Measurements from ENCODE around the gene CTU1. TPM values are rescaled to one million over a fixed set of nuclear protein-coding genes. Genes with fewer than 3 reads are reported as not detected.

CTU1 gene
- total RNA-seq, 6 experiments from 2014 or later = 5.0 to 8.9 (median 5.9) TPM

GRCh38 chr19:51114087-51114729 is 6.0 kb upstream of the CTU1 start:
- Mint-ChIP-seq H3K27ac (no peak overlapping the region), H3K9me3 (no peaks in the 10 kb centered on the region), H3K27me3 (ENCODE audit: insufficient read depth) (peaks cover 28% of the 10 kb centered on the region), H3K4me3 (no peak overlapping the region), H3K36me3 (ENCODE audit: low read depth) (no peaks in the 10 kb centered on the region), H3K4me1 (ENCODE audit: low read depth) (peaks cover 4% of the 10 kb centered on the region; the same call in 1 of the 2 replicates)
- no peak for TF ChIP-seq CTCF (IDR thresholded peaks at IDR 0.05)
- DNase-seq = no peak

GRCh38 chr19:51111606-51112005 is 3.4 kb upstream of the CTU1 start:
- TF ChIP-seq CTCF (IDR thresholded peaks at IDR 0.05) = peak; percentile 57
- DNase-seq = no peak
- Mint-ChIP-seq H3K9me3 (no peaks in the 10 kb centered on the region), H3K27me3 (ENCODE audit: insufficient read depth) (peaks cover 18% of the 10 kb centered on the region), H3K36me3 (ENCODE audit: low read depth) (no peaks in the 10 kb centered on the region), H3K27ac (no peak overlapping the region), H3K4me3 (no peak overlapping the region), H3K4me1 (ENCODE audit: low read depth) (peaks cover 11% of the 10 kb centered on the region)

GRCh38 chr19:51110666-51110971 is 2.4 kb upstream of the CTU1 start:
- no peak for DNase-seq
- peaks cover 14% of the 10 kb centered on the region for H3K27me3 Mint-ChIP-seq (ENCODE audit: insufficient read depth)
- H3K36me3 Mint-ChIP-seq (ENCODE audit: low read depth) = peaks cover 6% of the 10 kb centered on the region
- H3K27ac Mint-ChIP-seq = no peak overlapping the region
- peaks cover 11% of the 10 kb centered on the region for H3K4me1 Mint-ChIP-seq (ENCODE audit: low read depth)
- H3K4me3 Mint-ChIP-seq = no peak overlapping the region
- no peak for TF ChIP-seq CTCF (IDR thresholded peaks at IDR 0.05)
- H3K9me3 Mint-ChIP-seq = no peaks in the 10 kb centered on the region

GRCh38 chr19:51108805-51109146 is 567 bp upstream of the CTU1 start:
- no peak for TF ChIP-seq CTCF (IDR thresholded peaks at IDR 0.05)
- Mint-ChIP-seq H3K27ac (peak overlapping the region; percentile 93), H3K9me3 (no peaks in the 10 kb centered on the region), H3K4me3 (peak overlapping the region; percentile 98), H3K4me1 (ENCODE audit: low read depth) (peaks cover 11% of the 10 kb centered on the region), H3K27me3 (ENCODE audit: insufficient read depth) (peaks cover 4% of the 10 kb centered on the region), H3K36me3 (ENCODE audit: low read depth) (peaks cover 11% of the 10 kb centered on the region)
- DNase-seq = no peak

GRCh38 chr19:51107406-51108065 is 673 bp downstream of the CTU1 start:
- peak; percentile 26 for DNase-seq
- Mint-ChIP-seq H3K27ac (peak overlapping the region; percentile 93), H3K4me1 (ENCODE audit: low read depth) (peaks cover 11% of the 10 kb centered on the region), H3K4me3 (peak overlapping the region; percentile 98), H3K27me3 (ENCODE audit: insufficient read depth) (peaks cover 4% of the 10 kb centered on the region), H3K9me3 (no peaks in the 10 kb centered on the region), H3K36me3 (ENCODE audit: low read depth) (peaks cover 16% of the 10 kb centered on the region)
- no peak; the same call in 1 of the 2 replicates for TF ChIP-seq CTCF (IDR thresholded peaks at IDR 0.05)
